GM21423 (cell line): ENCODE data around the gene TMEM200B.
"Not testable (repeated sequence)": the region's sequence is repeated elsewhere in the genome, so short reads cannot be mapped to it uniquely, and the experiment has no call there.

Source experiments
- ATAC-seq: cut with Tn5 transposase; IDR thresholded peaks from one replicate; pipeline ENCODE4 v1.9.1; 2021; ENCODE audit warnings: mild to moderate bottlenecking, moderate library complexity; ENCODE audit not compliant: unreplicated experiment

TMEM200B gene

GRCh38 chr1:29136391-29136915 is 12.8 kb upstream of the TMEM200B start:
- ATAC-seq = no peak

GRCh38 chr1:29134695-29135028 is 11.0 kb upstream of the TMEM200B start:
- ATAC-seq = no peak

- ATAC-seq = no peak
Observed at GRCh38 chr1:29133861-29134694, 10.4 kb upstream of the TMEM200B start.

- not testable (repeated sequence) for ATAC-seq
Observed at GRCh38 chr1:29131056-29131455, 7.4 kb upstream of the TMEM200B start.

GRCh38 chr1:29129916-29130315 is 6.2 kb upstream of the TMEM200B start:
- ATAC-seq = no peak

- ATAC-seq = no peak
Observed at GRCh38 chr1:29128739-29129138, 5.0 kb upstream of the TMEM200B start.

- ATAC-seq = no peak
Observed at GRCh38 chr1:29126198-29126597, 2.5 kb upstream of the TMEM200B start.

- ATAC-seq = no peak
Observed at GRCh38 chr1:29125788-29126187, 2.1 kb upstream of the TMEM200B start.

GRCh38 chr1:29125237-29125641 is 1.5 kb upstream of the TMEM200B start:
- no peak for ATAC-seq

GRCh38 chr1:29124366-29125236 is 898 bp upstream of the TMEM200B start:
- ATAC-seq = no peak

GRCh38 chr1:29123053-29123886 is 433 bp downstream of the TMEM200B start:
- ATAC-seq = no peak

- no peak for ATAC-seq
Observed at GRCh38 chr1:29122682-29123052, 1.0 kb downstream of the TMEM200B start.

GRCh38 chr1:29121936-29122681 is 1.6 kb downstream of the TMEM200B start:
- ATAC-seq = no peak

- ATAC-seq = no peak
Observed at GRCh38 chr1:29121516-29121935, 2.2 kb downstream of the TMEM200B start.

- ATAC-seq = no peak
Observed at GRCh38 chr1:29120947-29121485, 2.7 kb downstream of the TMEM200B start.

GRCh38 chr1:29120367-29120766 is 3.3 kb downstream of the TMEM200B start:
- no peak for ATAC-seq

- ATAC-seq = no peak
Observed at GRCh38 chr1:29119121-29119929, 4.4 kb downstream of the TMEM200B start.

- no peak for ATAC-seq
Observed at GRCh38 chr1:29117381-29117780, 6.3 kb downstream of the TMEM200B start.

GRCh38 chr1:29114654-29115053 is 9.0 kb downstream of the TMEM200B start:
- no peak for ATAC-seq
